PC-9 (cell line): ENCODE results near the gene FANCB. TPM values are rescaled to one million over a fixed set of nuclear protein-coding genes. Genes with fewer than 3 reads are reported as not detected.

Source experiments
- BruUV-seq: library from RNA; stranded (reverse); fragments of 400-500 nt; replicated peaks from 2 replicates; lab custom pipeline; 2021; lab: Mats Ljungman, UMichigan
- CTCF ChIA-PET: fragments of 300-600 bp; sonication (Branson Sonifier 250); formaldehyde crosslinking; loops from one replicate; lab custom pipeline; 2022; ENCODE audit warnings: antibody characterized with exemption; lab: Charles Lee
- POLR2A ChIA-PET: fragments of 300-600 bp; sonication (Branson Sonifier 250); formaldehyde crosslinking; loops from one replicate; lab custom pipeline; 2022; ENCODE audit warnings: antibody characterized with exemption; ENCODE audit not compliant: unreplicated experiment; lab: Charles Lee
- DNase-seq, 2 experiments: peaks; one replicate each; pipeline versions ENCODE4 v3.0.0 to v3.0.0-alpha.2; 2015 to 2022; ENCODE audit warnings: mixed read lengths in 1 of 2
- H2AFZ ChIP-seq: fragments of 200-600 bp; sonication (generic); 2 replicates; pipeline ENCODE4 v1.8.1; 2017; ENCODE audit warnings: antibody characterized with exemption
- H3F3A ChIP-seq: fragments of 200-600 bp; sonication (generic); 2 replicates; pipeline ENCODE4 v1.8.1; 2017; ENCODE audit warnings: antibody characterized with exemption, mild to moderate bottlenecking, low read depth; ENCODE audit not compliant: insufficient read depth
- H3K27ac ChIP-seq: fragments of 200-600 bp; sonication (generic); 2 replicates; pipeline ENCODE4 v1.6.1; 2016; ENCODE audit warnings: mixed run types
- H3K27me3 ChIP-seq: fragments of 200-600 bp; sonication (generic); 2 replicates; pipeline ENCODE4 v1.6.1; 2016; ENCODE audit warnings: low read depth, mixed run types; ENCODE audit not compliant: insufficient read depth
- H3K36me3 ChIP-seq: fragments of 200-600 bp; sonication (generic); 2 replicates; pipeline ENCODE4 v1.6.1; 2016; ENCODE audit warnings: low read depth, mixed run types
- H3K4me1 ChIP-seq: fragments of 200-600 bp; sonication (generic); replicated peaks from 2 replicates; pipeline ENCODE4 v1.6.1; 2016; ENCODE audit warnings: mixed run types; ENCODE audit not compliant: insufficient read depth
- H3K4me2 ChIP-seq: fragments of 200-600 bp; sonication (generic); 2 replicates; pipeline ENCODE4 v1.6.1; 2017; ENCODE audit warnings: mixed run types
- H3K4me3 ChIP-seq: fragments of 200-600 bp; sonication (generic); 2 replicates; pipeline ENCODE4 v1.6.1; 2016; ENCODE audit warnings: mixed run types
- H3K79me2 ChIP-seq: fragments of 200-600 bp; sonication (generic); 2 replicates; pipeline ENCODE4 v1.6.1; 2017; ENCODE audit warnings: low read depth, mixed run types
- H3K9me2 ChIP-seq: fragments of 200-600 bp; sonication (generic); 2 replicates; pipeline ENCODE4 v1.8.1; 2017; ENCODE audit warnings: mild to moderate bottlenecking; ENCODE audit not compliant: insufficient read depth
- H3K9me3 ChIP-seq: fragments of 200-600 bp; sonication (generic); 2 replicates; pipeline ENCODE4 v1.8.1; 2016; ENCODE audit warnings: low read depth; ENCODE audit not compliant: insufficient read depth
- H4K20me1 ChIP-seq: fragments of 200-600 bp; sonication (generic); 2 replicates; pipeline ENCODE4 v1.8.1; 2017; ENCODE audit not compliant: insufficient read depth
- CTCF ChIP-seq: fragments of 200-600 bp; sonication (generic); conservative IDR thresholded peaks from 2 replicates; pipeline ENCODE4 v1.6.1; 2017; ENCODE audit warnings: mixed run types, antibody characterized with exemption, mild to moderate bottlenecking, moderate library complexity
- EZH2 ChIP-seq: fragments of 200-600 bp; sonication (generic); IDR thresholded peaks from 2 replicates; pipeline ENCODE4 v1.8.0; 2017; ENCODE audit warnings: antibody characterized with exemption, low read depth
- intact Hi-C: fragments of 100-400 bp; cut with micrococcal nuclease; formaldehyde crosslinking; loops from one replicate; pipeline ENCODE4 v1.10.0; 2022; ENCODE audit not compliant: unreplicated experiment
- total RNA-seq: library from RNA; stranded (reverse); gene quantifications from 2 replicates; pipeline ENCODE4 v1.2.3, GENCODE V29; 2021

Gene FANCB
- total RNA-seq, 1 experiment from 2014 or later: 9.5 TPM

GRCh38 chrX:14825851-14826250 lies 47.0 kb downstream of the FANCB start:
- BruUV-seq: no TSS peak
- Histone ChIP-seq H3F3A (no peaks in the 10 kb centered on the region), H3K9me3 (no peaks in the 10 kb centered on the region), H3K27me3 (no peaks in the 10 kb centered on the region), H3K9me2 (no peaks in the 10 kb centered on the region), H3K4me3 (no peak overlapping the region), H3K4me2 (no peak overlapping the region), H3K27ac (no peak overlapping the region), H3K79me2 (no peaks in the 10 kb centered on the region), H3K4me1 (no peaks in the 10 kb centered on the region), H2AFZ (no peak overlapping the region), H4K20me1 (no peaks in the 10 kb centered on the region), H3K36me3 (no peaks in the 10 kb centered on the region)
- CTCF ChIA-PET: no interaction called here
- no peak for DNase-seq
- TF ChIP-seq EZH2: no peak
- no peak for TF ChIP-seq CTCF
- POLR2A ChIA-PET: no interaction called here
- intact Hi-C loops: no loop called here

- H3K9me2 ChIP-seq: no peaks in the 10 kb centered on the region
- H3F3A ChIP-seq: no peaks in the 10 kb centered on the region
- no peaks in the 10 kb centered on the region for H3K9me3 ChIP-seq
- H3K36me3 ChIP-seq: no peaks in the 10 kb centered on the region
- no peak for TF ChIP-seq CTCF
- no peak for TF ChIP-seq EZH2
- no peaks in the 10 kb centered on the region for H3K27me3 ChIP-seq
- H3K4me1 ChIP-seq: no peaks in the 10 kb centered on the region
- no peaks in the 10 kb centered on the region for H4K20me1 ChIP-seq
- no peaks in the 10 kb centered on the region for H3K79me2 ChIP-seq
- POLR2A ChIA-PET: no interaction called here
- no TSS peak for BruUV-seq
- intact Hi-C loops: no loop called here
- CTCF ChIA-PET: no interaction called here
- no peak overlapping the region for H3K27ac ChIP-seq
- no peak overlapping the region for H3K4me2 ChIP-seq
- H2AFZ ChIP-seq: no peak overlapping the region
- DNase-seq: no peak
- no peak overlapping the region for H3K4me3 ChIP-seq
These were observed 53.1 kb downstream of the FANCB start for GRCh38 chrX:14819769-14820168.

GRCh38 chrX:14817571-14817970 lies 55.3 kb downstream of the FANCB start:
- Histone ChIP-seq H3K4me3 (no peak overlapping the region), H3K9me2 (no peaks in the 10 kb centered on the region), H3K4me2 (no peak overlapping the region), H3K79me2 (no peaks in the 10 kb centered on the region), H3K27ac (no peak overlapping the region), H4K20me1 (no peaks in the 10 kb centered on the region), H3F3A (no peaks in the 10 kb centered on the region), H3K4me1 (no peaks in the 10 kb centered on the region), H3K27me3 (no peaks in the 10 kb centered on the region), H3K36me3 (no peaks in the 10 kb centered on the region), H2AFZ (no peak overlapping the region), H3K9me3 (no peaks in the 10 kb centered on the region)
- ChIA-PET CTCF (no interaction called here), POLR2A (no interaction called here)
- BruUV-seq: no TSS peak
- intact Hi-C loops: no loop called here
- no peak for DNase-seq
- no peak for TF ChIP-seq EZH2
- no peak for TF ChIP-seq CTCF
